Stimulated activated CD8-positive, alpha-beta memory T cell treated with anti-CD3 and anti-CD28 coated beads, Interleukin-7, amount 100 ng/mL, for 1 hour (primary cell): ENCODE measurements around the gene CFAP53.

ENCODE experiments used
- DNase-seq, 2 donors: peaks; one replicate each; pipeline ENCODE4 v3.0.0-alpha.2; 2020; ENCODE audit warnings: low read depth in 2 of 2

Gene CFAP53

GRCh38 chr18:50193796-50194630 lies 72.3 kb downstream of the CFAP53 start:
- DNase-seq = no peak

DNA sequence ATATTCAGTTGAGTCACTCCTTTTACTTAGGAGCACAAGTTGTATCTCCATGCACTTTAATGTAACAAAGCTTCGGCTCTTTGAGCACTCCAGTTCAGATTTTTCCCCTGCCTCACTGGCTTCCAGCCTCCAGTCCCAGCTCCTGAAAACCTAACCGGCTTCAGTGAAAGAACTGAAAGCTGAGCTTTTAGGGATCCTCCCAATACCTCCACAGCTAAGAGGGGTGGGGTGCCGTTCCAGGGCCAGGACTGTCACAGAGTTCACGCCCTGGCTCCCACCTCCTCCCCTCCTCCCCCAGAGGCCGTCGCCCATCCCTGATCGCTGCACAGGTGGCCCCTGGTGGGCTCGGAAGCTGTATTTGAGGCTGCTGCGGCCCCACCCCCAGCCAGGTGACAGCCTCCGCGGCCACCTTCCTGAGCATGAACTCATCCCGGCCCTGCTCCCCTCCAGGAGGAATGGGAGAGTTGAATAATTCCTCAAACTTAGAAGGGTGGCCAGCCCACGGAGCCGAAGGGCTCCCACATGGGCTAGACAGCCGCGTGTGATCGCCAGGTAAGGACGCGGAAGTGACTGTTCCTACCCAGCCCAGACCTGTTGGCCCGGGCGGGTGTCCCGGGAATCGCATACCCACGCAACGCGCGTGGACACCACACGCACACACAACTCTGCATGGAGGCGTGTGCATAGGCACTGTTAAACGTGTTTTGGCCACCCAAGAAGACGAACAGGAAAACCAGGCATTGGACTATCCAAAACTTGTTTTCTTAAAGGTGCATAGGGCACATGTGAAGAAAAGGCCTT lies 73.1 kb downstream of the CFAP53 start:
- DNase-seq = no peak

- DNase-seq = no peak
These were observed 75.4 kb downstream of the CFAP53 start for GRCh38 chr18:50190926-50191325.

- no peak for DNase-seq
These were observed 76.1 kb downstream of the CFAP53 start for GRCh38 chr18:50190236-50190635.

DNA sequence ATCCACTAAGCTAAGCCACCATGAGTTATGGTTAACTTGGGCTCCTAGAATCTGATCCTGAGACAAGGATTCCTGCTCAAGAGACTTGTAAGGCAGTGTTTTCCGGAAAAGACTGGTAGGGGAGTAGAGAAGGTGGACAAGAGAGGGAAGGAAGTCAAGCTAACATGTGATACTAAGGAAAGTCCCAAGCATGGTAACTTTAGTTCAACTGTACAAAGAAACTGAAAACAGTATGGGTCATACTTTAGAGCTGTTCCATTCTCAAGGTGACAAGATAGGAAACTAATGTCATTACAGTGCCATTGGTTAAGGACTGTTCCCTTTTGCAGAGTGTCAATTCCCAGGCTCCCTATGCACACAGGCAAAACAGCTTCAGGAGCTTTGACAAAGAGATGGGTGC lies 77.1 kb downstream of the CFAP53 start:
- DNase-seq = no peak

- no peak for DNase-seq
These were observed 77.6 kb downstream of the CFAP53 start for GRCh38 chr18:50188652-50189051.

DNA sequence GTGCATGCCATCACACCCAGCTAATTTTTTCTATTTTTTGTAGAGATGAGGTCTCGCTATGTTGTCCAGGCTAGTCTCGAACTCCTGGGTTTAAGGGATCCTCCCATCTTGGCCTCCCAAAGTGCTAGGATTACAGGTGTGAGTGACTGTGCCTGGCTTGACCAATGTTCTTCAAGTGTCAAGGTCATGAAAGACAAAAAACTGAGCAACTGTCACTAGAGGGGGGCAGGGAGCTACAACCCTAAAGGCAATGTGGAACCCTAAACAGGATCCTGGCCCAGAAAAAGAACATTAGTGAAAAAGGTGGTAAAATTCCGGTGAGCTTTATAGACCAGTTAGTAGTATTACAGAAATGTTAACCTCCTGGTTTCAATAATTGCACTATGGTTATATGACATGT lies 78.6 kb downstream of the CFAP53 start:
- no peak for DNase-seq

DNA sequence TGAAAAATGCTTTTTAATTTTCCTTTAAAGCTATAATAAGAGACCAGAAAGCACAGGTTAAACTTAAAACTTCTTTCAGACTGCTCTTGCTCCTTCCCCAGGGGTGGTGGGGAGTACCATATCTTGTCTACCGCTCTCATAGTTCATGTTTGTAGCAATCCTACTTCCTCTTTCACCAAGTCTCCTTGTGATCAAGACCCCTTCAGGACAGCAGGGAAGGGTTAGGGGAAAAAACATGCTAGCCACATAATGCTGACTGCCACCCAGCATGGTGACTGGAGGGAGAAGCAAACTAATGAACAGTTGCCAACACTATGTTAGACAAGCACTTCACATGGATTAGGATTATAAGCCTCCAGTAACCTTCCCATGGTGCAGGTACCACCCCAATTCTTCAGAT lies 79.9 kb downstream of the CFAP53 start:
- no peak for DNase-seq

DNA sequence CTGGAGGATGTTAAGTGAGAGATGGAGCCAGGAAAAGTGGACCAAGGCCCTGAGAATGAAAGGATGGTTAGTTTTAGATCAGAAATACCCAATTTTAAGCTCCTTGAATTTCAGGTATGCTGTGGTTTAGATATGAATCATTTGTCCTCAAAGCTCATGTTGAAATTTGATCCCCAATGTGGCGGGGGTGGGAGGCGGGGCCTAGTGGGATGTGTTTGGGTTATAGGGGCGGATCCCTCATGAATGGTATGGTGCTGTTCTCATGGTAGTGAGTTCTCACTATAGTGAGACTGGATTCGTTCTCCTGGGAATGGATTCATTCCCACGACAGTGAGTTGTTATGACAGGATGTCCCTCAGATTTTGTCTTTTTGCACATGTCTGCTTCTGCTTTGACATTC lies 82.7 kb downstream of the CFAP53 start:
- no peak for DNase-seq

- no peak for DNase-seq
These were observed 83.8 kb downstream of the CFAP53 start for GRCh38 chr18:50182511-50182910.

- no peak for DNase-seq
These were observed 84.7 kb downstream of the CFAP53 start for GRCh38 chr18:50181590-50181989.

DNA sequence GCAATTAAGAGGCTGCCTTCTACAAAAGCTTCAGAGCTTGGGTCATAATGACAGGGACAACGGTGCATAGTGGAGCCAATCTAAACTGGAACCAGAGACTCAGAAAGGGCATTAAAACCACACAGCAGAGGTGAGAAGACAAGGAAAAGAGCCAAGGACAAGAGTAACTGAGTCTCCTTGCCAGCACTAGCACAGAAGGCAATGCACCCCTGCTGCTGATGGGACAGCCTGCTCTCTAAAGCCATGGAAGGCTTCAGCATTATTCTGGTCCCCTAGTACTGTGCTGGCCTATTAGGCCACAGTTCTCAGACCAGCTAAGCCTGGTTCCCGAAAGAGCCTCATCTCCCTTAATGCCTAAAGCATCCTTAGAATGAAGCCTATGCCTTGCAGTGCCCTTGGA lies 86.8 kb downstream of the CFAP53 start:
- DNase-seq = no peak

DNA sequence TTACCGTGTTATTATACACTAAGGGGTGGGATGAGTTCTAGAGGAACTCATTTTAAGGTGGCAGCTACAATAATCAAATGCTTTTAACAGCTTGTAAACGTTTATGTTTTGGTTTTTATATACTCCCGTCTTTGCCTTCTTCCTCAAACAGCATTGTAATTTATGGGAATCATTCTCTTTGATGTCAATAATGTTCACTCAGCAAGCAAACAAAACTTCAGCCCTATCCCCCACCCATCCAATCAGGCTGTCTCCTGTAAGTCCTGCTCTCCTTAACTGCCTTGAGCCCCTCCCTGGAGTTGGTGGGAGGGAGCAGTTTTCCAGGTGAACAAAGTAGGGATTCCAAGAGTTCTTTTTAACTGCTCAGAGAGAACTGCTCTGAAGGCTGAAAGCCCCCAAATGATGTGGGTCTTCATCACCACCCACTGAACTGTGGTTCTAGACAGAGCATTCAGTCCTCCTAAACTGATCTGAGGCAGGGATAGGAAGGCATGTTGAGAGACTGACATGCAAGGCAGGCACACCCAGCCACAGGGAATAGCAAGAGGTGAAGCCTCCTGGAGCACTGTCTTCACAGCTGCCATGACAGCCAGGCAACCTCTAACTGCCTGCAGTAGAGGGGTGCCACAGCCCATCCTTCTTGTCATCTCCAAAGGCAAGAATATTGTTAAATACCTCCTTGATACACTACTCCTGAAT lies 88.9 kb downstream of the CFAP53 start:
- DNase-seq = no peak
